Duodenal mucosa (tissue), 2 donors: Measurements from ENCODE around the gene OR2C3.
"Not testable (repeated sequence)": the region's sequence is repeated elsewhere in the genome, so short reads cannot be mapped to it uniquely, and the experiment has no call there.

ENCODE experiments used
- H3K27ac ChIP-seq: one replicate; pipeline ENCODE4 v1.7.0; 2013; ENCODE audit warnings: low read depth, low read length
- H3K27me3 ChIP-seq, 2 donors: one replicate each; pipeline ENCODE4 v1.7.0; 2013; ENCODE audit warnings: low read length in 2 of 2, control low read depth in 1 of 2; ENCODE audit not compliant: insufficient read depth in 2 of 2, control insufficient read depth in 1 of 2
- H3K36me3 ChIP-seq, 2 donors: one replicate each; pipeline ENCODE4 v1.7.0; 2013; ENCODE audit warnings: low read length in 2 of 2, control low read depth in 1 of 2; ENCODE audit not compliant: insufficient read depth in 2 of 2, control insufficient read depth in 1 of 2
- H3K4me1 ChIP-seq, 2 donors: one replicate each; pipeline ENCODE4 v1.7.0; 2013; ENCODE audit warnings: low read length in 2 of 2, control low read depth in 1 of 2; ENCODE audit not compliant: insufficient read depth in 2 of 2, control insufficient read depth in 1 of 2
- H3K4me3 ChIP-seq, 2 donors: one replicate each; pipeline ENCODE4 v1.7.0; 2013; ENCODE audit warnings: low read length in 2 of 2, low read depth in 1 of 2
- H3K9ac ChIP-seq, 2 donors: one replicate each; pipeline ENCODE4 v1.7.0; 2013; ENCODE audit warnings: low read length in 2 of 2, low read depth in 1 of 2
- H3K9me3 ChIP-seq, 2 donors: one replicate each; pipeline ENCODE4 v1.7.0; 2013; ENCODE audit warnings: low read length in 2 of 2, control low read depth in 1 of 2; ENCODE audit not compliant: control insufficient read depth in 1 of 2

OR2C3 gene

DNA sequence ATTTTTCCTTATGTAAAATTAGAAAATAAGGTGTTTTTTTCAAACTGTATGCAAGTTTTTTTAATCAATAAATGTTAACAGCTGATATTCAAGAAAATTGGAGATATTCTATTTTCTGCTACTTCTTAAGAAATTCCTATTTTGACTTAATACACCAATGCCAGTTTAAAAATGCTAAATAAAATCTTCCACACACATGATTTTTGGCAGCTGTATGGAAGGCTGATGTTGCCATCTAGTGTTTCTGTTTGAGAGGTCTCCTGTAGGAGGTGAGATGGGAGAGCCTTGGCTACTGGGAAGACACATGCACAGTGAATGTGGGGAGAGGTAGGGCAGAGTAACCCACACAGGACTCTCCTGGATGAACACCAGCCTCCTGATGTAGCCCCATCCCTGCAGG is 49.2 kb downstream of the OR2C3 start:
- H3K27me3 ChIP-seq, result no peaks in the 10 kb centered on the region
- no peak overlapping the region for H3K9ac ChIP-seq
- no peaks in the 10 kb centered on the region for H3K9me3 ChIP-seq
- H3K36me3 ChIP-seq, result no peaks in the 10 kb centered on the region
- H3K4me3 ChIP-seq, result no peak overlapping the region
- H3K4me1 ChIP-seq, result no peaks in the 10 kb centered on the region
- H3K27ac ChIP-seq, result no peak overlapping the region

DNA sequence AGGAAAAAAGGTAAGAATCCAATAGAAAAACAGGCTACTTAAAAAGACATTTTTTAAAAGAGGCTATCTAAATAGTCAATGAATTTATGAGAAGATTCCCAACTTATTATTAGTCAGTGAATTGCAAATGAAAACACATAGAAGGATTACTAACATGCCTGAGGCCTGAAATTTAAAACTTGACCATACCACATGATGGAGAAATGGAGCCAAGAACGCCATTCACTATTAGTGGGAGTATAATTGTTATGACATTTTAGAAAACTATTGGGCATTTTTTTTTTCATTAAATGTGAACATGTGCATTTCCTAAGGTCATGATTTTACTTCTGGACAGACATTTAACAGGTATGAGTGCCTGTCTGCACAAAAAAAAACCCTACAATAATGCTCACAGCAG is 53.5 kb downstream of the OR2C3 start:
- no peak overlapping the region for H3K9ac ChIP-seq
- no peaks in the 10 kb centered on the region for H3K27me3 ChIP-seq
- H3K4me1 ChIP-seq, result no peaks in the 10 kb centered on the region
- H3K36me3 ChIP-seq, result no peaks in the 10 kb centered on the region
- H3K9me3 ChIP-seq, result no peaks in the 10 kb centered on the region
- H3K27ac ChIP-seq, result no peak overlapping the region
- H3K4me3 ChIP-seq, result no peak overlapping the region

GRCh38 chr1:247476328-247477058 is 59.7 kb downstream of the OR2C3 start:
- H3K4me3 ChIP-seq, H3K27me3 ChIP-seq, H3K27ac ChIP-seq, H3K9ac ChIP-seq, H3K36me3 ChIP-seq, H3K9me3 ChIP-seq, H3K4me1 ChIP-seq: not testable (repeated sequence)

DNA sequence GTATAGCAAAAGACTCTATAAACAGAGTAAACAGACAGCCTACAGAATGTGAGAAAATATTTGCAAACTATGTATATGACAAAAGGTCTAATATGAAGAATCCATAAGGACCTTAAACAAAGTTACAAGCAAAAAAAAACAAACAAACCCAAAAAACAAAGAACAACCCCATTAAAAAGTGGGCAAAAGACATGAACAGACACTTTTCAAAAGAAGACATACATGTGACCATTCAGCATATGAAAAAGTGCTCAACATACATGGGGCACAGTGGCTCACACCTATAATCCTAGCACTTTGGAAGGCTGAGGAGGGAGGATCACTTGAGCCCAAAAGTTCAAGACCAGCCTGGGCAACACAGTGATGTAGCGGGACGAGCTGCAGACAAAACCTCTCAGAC is 60.4 kb downstream of the OR2C3 start:
- Histone ChIP-seq H3K9ac (no peak overlapping the region), H3K4me1 (no peaks in the 10 kb centered on the region), H3K4me3 (no peak overlapping the region), H3K36me3 (no peaks in the 10 kb centered on the region), H3K9me3 (no peaks in the 10 kb centered on the region), H3K27ac (no peak overlapping the region), H3K27me3 (no peaks in the 10 kb centered on the region)
